SK-N-SH (cell line): Measurements from ENCODE around the gene CFAP251. TPM values are rescaled to one million over a fixed set of nuclear protein-coding genes. Genes with fewer than 3 reads are reported as not detected.

Experiments
- CTCF ChIA-PET: fragments of 300-600, 350-600 bp; formaldehyde crosslinking; extraction: SDS; loops from one replicate; lab custom pipeline; 2021; lab: Yijun Ruan, JAX
- POLR2A ChIA-PET: fragments of 350-600 bp; sonication (Branson Sonifier 250); formaldehyde crosslinking; extraction: SDS; loops from one replicate; lab custom pipeline; 2020; ENCODE audit warnings: antibody characterized with exemption, inconsistent platforms; lab: Yijun Ruan, JAX
- DNase-seq: peaks from one replicate; pipeline ENCODE4 v3.0.0; 2012
- H2AFZ ChIP-seq: fragments of 200-600 bp; sonication (generic); 2 replicates; pipeline ENCODE4 v1.8.1; 2016; ENCODE audit warnings: antibody characterized with exemption, mild to moderate bottlenecking, low read depth
- H3F3A ChIP-seq: fragments of 200-600 bp; sonication (generic); replicated peaks from 2 replicates; pipeline ENCODE3; 2016; ENCODE audit warnings: antibody characterized with exemption, mild to moderate bottlenecking; ENCODE audit not compliant: insufficient read depth
- H3K27ac ChIP-seq, 2 experiments: fragments of 200-500 bp in 1 of 2; fragments of 200-600 bp in 1 of 2; sonication (Bioruptor generic) in 1 of 2; sonication (generic), shearing (Covaris generic) in 1 of 2; 2 replicates each; pipeline versions ENCODE4 v1.5.1 to v1.6.1; 2014 to 2016; ENCODE audit warnings: low read depth in 2 of 2, inconsistent platforms in 1 of 2, low read length in 1 of 2, mild to moderate bottlenecking in 1 of 2, mixed read lengths in 1 of 2
- H3K27me3 ChIP-seq: fragments of 200-600 bp; sonication (generic), shearing (Covaris generic); 2 replicates; pipeline ENCODE4 v1.6.1; 2016; ENCODE audit warnings: mixed run types; ENCODE audit not compliant: insufficient read depth
- H3K36me3 ChIP-seq, 2 experiments: fragments of 200-500 bp in 1 of 2; fragments of 200-600 bp in 1 of 2; sonication (Bioruptor generic) in 1 of 2; sonication (generic) in 1 of 2; replicated peaks in 1 of 2; 2 replicates each; pipeline versions ENCODE3 to v1.5.1; 2014 to 2016; ENCODE audit warnings: low read length in 1 of 2, mild to moderate bottlenecking in 1 of 2; ENCODE audit not compliant: insufficient read depth in 2 of 2, control insufficient read depth in 1 of 2
- H3K4me1 ChIP-seq, 2 experiments: fragments of 200-500 bp in 1 of 2; fragments of 200-600 bp in 1 of 2; sonication (Bioruptor generic) in 1 of 2; sonication (generic), shearing (Covaris generic) in 1 of 2; 2 replicates each; pipeline versions ENCODE4 v1.5.1 to v1.6.1; 2014 to 2016; ENCODE audit warnings: low read depth in 1 of 2, low read length in 1 of 2, mixed run types in 1 of 2; ENCODE audit not compliant: insufficient read depth in 2 of 2, control insufficient read depth in 1 of 2
- H3K4me2 ChIP-seq: fragments of 200-600 bp; sonication (generic), shearing (Covaris generic); 2 replicates; pipeline ENCODE4 v1.6.1; 2017; ENCODE audit warnings: mixed run types
- H3K4me3 ChIP-seq, 2 experiments: fragments of 200-500 bp in 1 of 2; fragments of 200-600 bp in 1 of 2; sonication (Bioruptor generic) in 1 of 2; sonication (generic), shearing (Covaris generic) in 1 of 2; 2 replicates each; pipeline versions ENCODE4 v1.5.1 to v1.8.1; 2014 to 2016; ENCODE audit warnings: low read depth in 2 of 2, inconsistent platforms in 1 of 2, low read length in 1 of 2, mild to moderate bottlenecking in 1 of 2, mixed read lengths in 1 of 2, moderate library complexity in 1 of 2
- H3K79me2 ChIP-seq: fragments of 200-600 bp; sonication (generic); 2 replicates; pipeline ENCODE4 v1.8.1; 2017; ENCODE audit warnings: mild to moderate bottlenecking; ENCODE audit not compliant: insufficient read depth
- H3K9ac ChIP-seq: fragments of 200-600 bp; sonication (generic); 2 replicates; pipeline ENCODE4 v1.6.1; 2017; ENCODE audit warnings: mixed run types
- H3K9me2 ChIP-seq: fragments of 200-600 bp; sonication (generic); 2 replicates; pipeline ENCODE4 v1.6.1; 2017; ENCODE audit warnings: mixed run types
- H3K9me3 ChIP-seq: fragments of 200-600 bp; sonication (generic); 2 replicates; pipeline ENCODE4 v1.6.1; 2017; ENCODE audit warnings: mixed run types, mild to moderate bottlenecking, moderate library complexity
- H4K20me1 ChIP-seq: fragments of 200-600 bp; sonication (generic); 2 replicates; pipeline ENCODE4 v1.6.1; 2017; ENCODE audit warnings: mild to moderate bottlenecking, mixed run types; ENCODE audit not compliant: insufficient read depth
- CHD2 ChIP-seq: fragments of 150-350 bp; IDR thresholded peaks from 2 replicates; pipeline ENCODE4 v1.6.1; 2018; ENCODE audit warnings: low read length; ENCODE audit not compliant: partially characterized antibody
- CTCF ChIP-seq: fragments of 200-600 bp; sonication (generic); IDR thresholded peaks from 2 replicates; pipeline ENCODE4 v1.6.1; 2017; ENCODE audit warnings: antibody characterized with exemption, mild to moderate bottlenecking, moderate library complexity
- EP300 ChIP-seq, 2 experiments: IDR thresholded peaks; 2 replicates each; pipeline versions ENCODE4 v1.4.0 to v1.6.1; 2012; ENCODE audit warnings: borderline replicate concordance in 1 of 2, low read depth in 1 of 2, low read length in 1 of 2
- FOSL2 ChIP-seq: IDR thresholded peaks from 2 replicates; pipeline ENCODE4 v1.4.0; 2012; ENCODE audit warnings: low read depth, mild to moderate bottlenecking, moderate library complexity, borderline replicate concordance
- GABPA ChIP-seq: IDR thresholded peaks from 2 replicates; pipeline ENCODE4 v1.4.0; 2012; ENCODE audit warnings: low read depth, mild to moderate bottlenecking
- GATA2 ChIP-seq: sonication (generic); formaldehyde crosslinking; IDR thresholded peaks from 2 replicates; pipeline ENCODE4 v1.5.0; 2020; ENCODE audit warnings: mild to moderate bottlenecking, missing genetic modification reagents
- MXI1 ChIP-seq: IDR thresholded peaks from 2 replicates; pipeline ENCODE4 v1.6.1; 2012; ENCODE audit warnings: mild to moderate bottlenecking, low read depth, low read length, improper control_type of control experiment
- NFIC ChIP-seq: IDR thresholded peaks from 2 replicates; pipeline ENCODE4 v1.4.0; 2012; ENCODE audit warnings: borderline replicate concordance
- RAD21 ChIP-seq: IDR thresholded peaks from 2 replicates; pipeline ENCODE4 v1.6.1; 2012; ENCODE audit warnings: mild to moderate bottlenecking, low read length
- RCOR1 ChIP-seq: fragments of 150-350 bp; IDR thresholded peaks from 2 replicates; pipeline ENCODE4 v1.6.1; 2017; ENCODE audit warnings: antibody characterized with exemption, low read length
- RXRA ChIP-seq: IDR thresholded peaks from 2 replicates; pipeline ENCODE4 v1.4.0; 2012; ENCODE audit warnings: low read depth, mild to moderate bottlenecking, borderline replicate concordance
- SMC3 ChIP-seq: IDR thresholded peaks from 2 replicates; pipeline ENCODE4 v1.6.1; 2012; ENCODE audit warnings: low read depth, low read length, improper control_type of control experiment
- TCF12 ChIP-seq: IDR thresholded peaks from 2 replicates; pipeline ENCODE4 v1.4.0; 2012
- TEAD4 ChIP-seq: IDR thresholded peaks from 2 replicates; pipeline ENCODE4 v1.4.0; 2012; ENCODE audit warnings: mild to moderate bottlenecking, borderline replicate concordance; ENCODE audit not compliant: insufficient read depth
- USF1 ChIP-seq: IDR thresholded peaks from 2 replicates; pipeline ENCODE4 v1.4.0; 2012; ENCODE audit warnings: low read depth, borderline replicate concordance
- WGBS: methylation state at CpG from one replicate; pipeline ENCODE4 v1.1.6; 2017; ENCODE audit warnings: low lambda C conversion rate; 5-methylcytosine and 5-hydroxymethylcytosine counted together
- polyA plus RNA-seq, 3 experiments: library from polyadenylated mRNA; depleted of rRNA; stranded (reverse); fragments of >200 nt; gene quantifications; 2 replicates each; pipeline ENCODE4 v1.2.3, GENCODE V29; 2012
- TF ChIP-seq, protein P1 (sequence below): IDR thresholded peaks from 2 replicates; pipeline ENCODE4 v1.4.0; 2012; ENCODE audit warnings: low read depth

CFAP251 gene
- polyA plus RNA-seq, 1 of the 3 experiments (the other 2 are of a cell fraction): 5.7 TPM

DNA sequence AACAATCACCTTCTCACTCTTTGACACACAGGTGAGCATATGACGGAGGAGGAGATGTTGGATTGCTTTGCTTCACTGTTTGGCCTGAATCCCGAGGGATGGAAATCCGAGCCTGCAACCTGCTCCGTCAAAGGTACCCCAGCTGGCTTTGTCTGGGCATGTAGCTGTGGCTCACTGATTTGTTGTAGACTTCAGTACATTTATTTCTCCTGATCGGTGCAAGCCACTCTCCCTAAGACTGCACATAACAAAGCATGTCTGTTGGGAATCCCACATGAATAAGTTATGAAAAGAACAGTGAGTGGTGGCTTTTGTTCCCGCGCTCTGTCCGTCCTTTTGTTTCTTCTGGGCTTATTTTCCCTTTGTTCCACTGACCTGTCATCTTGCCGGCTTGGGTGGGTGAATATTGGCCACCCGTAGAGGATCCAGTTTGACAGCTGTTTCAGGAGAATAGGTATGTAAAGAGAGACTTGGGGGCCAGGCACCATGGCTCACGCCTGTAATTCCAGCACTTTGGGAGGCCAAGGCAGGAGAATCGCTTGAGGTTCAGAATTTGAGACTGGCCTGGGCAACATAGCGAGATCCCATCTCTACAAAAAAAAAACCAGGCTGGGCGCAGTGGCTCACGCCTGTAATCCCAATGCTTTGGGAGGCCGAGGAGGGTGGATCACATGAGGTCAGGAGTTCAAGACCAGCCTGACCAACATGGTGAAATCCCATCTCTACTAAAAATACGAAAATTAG is 83.2 kb downstream of the CFAP251 start (continued):
- TF ChIP-seq USF1 (no peak), CHD2 (no peak), TCF12 (no peak), NFIC (no peak), FOSL2 (no peak), SMC3 (no peak)

DNA sequence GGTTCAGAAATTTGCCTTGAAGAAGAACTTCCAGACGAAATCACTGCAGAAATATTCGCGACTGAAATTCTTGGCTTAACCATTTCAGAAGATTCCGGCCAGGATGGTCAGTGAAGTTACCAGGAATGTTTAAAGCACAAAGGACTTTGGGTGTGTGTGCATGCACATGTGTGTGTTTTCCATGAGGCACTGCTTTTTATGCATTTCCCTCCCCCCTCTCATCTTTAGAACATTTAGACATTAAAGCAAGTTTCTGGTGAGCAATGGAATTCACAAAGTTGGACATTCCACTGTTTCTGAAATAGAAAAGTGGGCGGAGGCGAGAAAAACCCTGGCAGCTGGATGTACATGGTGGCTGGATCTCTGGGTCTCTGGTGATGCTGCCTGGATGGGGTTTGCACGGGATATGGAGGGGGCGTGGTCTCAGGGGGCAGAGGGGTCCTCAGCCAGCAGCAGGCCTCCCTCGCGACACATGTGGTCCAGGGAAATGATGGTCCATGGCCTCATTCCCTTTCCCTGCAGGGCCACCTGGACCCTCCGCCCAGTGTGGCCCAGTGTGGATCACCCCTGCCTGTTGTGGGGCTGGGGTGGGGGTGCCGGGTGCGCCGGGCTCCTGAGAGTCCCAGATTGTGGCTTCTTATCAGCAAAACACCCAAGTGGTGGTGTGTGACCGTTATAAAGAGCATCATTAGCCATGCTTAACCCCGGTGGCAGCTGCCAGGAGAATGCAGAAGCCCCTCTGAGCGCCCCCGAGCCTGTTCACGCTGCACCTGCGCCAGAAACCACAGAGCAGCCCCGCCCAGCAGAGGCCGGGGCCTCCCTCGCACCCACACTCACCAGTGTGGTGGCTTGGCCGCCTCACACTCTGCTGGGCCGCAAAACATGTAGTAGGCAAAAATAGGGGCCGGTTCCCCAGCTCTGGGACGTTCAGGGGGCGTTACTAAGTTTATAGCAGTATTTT is 85.5 kb downstream of the CFAP251 start:
- no peak overlapping the region for H2AFZ ChIP-seq
- POLR2A ChIA-PET: no interaction called here

DNA sequence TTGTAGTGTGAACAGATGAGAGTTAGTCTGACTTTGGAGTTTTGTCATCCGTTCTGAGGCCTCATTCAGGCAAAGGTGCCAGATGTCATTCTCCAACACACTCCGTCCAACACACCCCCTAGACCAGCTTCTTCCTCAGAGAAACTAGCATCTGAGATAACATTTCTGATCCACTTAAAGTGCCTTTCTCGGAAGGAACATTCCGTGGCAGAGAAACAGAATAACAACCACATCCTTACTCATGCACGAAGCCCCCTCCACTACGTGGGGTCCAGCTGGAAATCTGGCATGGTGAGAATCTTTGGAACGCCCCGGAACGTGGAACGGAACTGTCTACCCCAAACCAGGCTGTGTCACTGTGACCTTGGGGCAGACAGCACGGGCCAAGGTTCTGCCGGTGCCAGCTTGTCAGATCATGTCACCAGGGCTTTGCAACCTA is 86.3 kb downstream of the CFAP251 start:
- CTCF ChIA-PET: interaction anchor here (1.3 kb wide), 1 partner anchor 210 kb away, joined by 4 read pairs; no protein-coding TSS in a partner anchor
- WGBS: 91% methylated on average over 12 of the region's 12 CpGs
- H3K9ac ChIP-seq: no peak overlapping the region

More for the DNA sequence above, 85.5 kb downstream of the CFAP251 start:
- no peaks in the 10 kb centered on the region for H3K27me3 ChIP-seq
- no peak overlapping the region for H3K4me2 ChIP-seq
- TF ChIP-seq RAD21: no peak
- no peak for TF ChIP-seq TEAD4
- no peak for TF ChIP-seq MXI1
- H3K9me2 ChIP-seq: no peaks in the 10 kb centered on the region
- no peaks in the 10 kb centered on the region for H3F3A ChIP-seq
- H3K36me3 ChIP-seq: peaks cover 0 to 3% of the 10 kb centered on the region in 2 experiments
- CTCF ChIA-PET: interaction anchor here (1.3 kb wide), 1 partner anchor 209 kb away, joined by 4 read pairs; no protein-coding TSS in a partner anchor
- H3K27ac ChIP-seq: no peak overlapping the region
- no peaks in the 10 kb centered on the region for H4K20me1 ChIP-seq
- H3K9me3 ChIP-seq: peaks cover 8% of the 10 kb centered on the region
- WGBS: 88% methylated on average over 28 of the region's 28 CpGs
- DNase-seq: no peak
- no peaks in the 10 kb centered on the region for H3K4me1 ChIP-seq
- H3K4me3 ChIP-seq: no peak overlapping the region
- no peak overlapping the region for H3K9ac ChIP-seq
- no peaks in the 10 kb centered on the region for H3K79me2 ChIP-seq

More for the DNA sequence above, 86.3 kb downstream of the CFAP251 start:
- Histone ChIP-seq H3K4me2 (no peak overlapping the region), H2AFZ (no peak overlapping the region), H3F3A (no peaks in the 10 kb centered on the region), H4K20me1 (no peaks in the 10 kb centered on the region), H3K9me2 (no peaks in the 10 kb centered on the region), H3K27ac (no peak overlapping the region), H3K79me2 (no peaks in the 10 kb centered on the region), H3K4me1 (no peaks in the 10 kb centered on the region), H3K36me3 (peaks cover 0 to 3% of the 10 kb centered on the region in 2 experiments), H3K4me3 (no peak overlapping the region), H3K27me3 (no peaks in the 10 kb centered on the region), H3K9me3 (peaks cover 1% of the 10 kb centered on the region; the same call in 1 of the 2 replicates)
- POLR2A ChIA-PET: no interaction called here
- no peak for DNase-seq
- no peak for TF ChIP-seq RCOR1
- no peak for TF ChIP-seq TCF12
- TF ChIP-seq, protein P1, sequence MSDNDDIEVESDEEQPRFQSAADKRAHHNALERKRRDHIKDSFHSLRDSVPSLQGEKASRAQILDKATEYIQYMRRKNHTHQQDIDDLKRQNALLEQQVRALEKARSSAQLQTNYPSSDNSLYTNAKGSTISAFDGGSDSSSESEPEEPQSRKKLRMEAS: no peak
- no peak for TF ChIP-seq GABPA
- TF ChIP-seq RXRA: no peak
- TF ChIP-seq GATA2 (CRISPR knock-in tag): no peak
- no peak for TF ChIP-seq EP300 (IDR thresholded peaks at IDR 0.05; ENCODE audit: borderline replicate concordance in 1 of 2, low read depth in 1 of 2, low read length in 1 of 2)
- no peak for TF ChIP-seq CTCF
- no peak for TF ChIP-seq SMC3
- no peak for TF ChIP-seq USF1
